Activated naive CD4-positive, alpha-beta T cell (primary cell): ENCODE measurements around the gene GDE1.

Source experiments
- DNase-seq, 4 experiments: peaks; one replicate each; lab custom pipeline; 2025; lab: John Stamatoyannopoulos, UW

GDE1 gene

GRCh38 chr16:19486051-19486450 lies 35.8 kb downstream of the GDE1 start:
- no peak for DNase-seq

- no peak for DNase-seq
These were observed 36.3 kb downstream of the GDE1 start for GRCh38 chr16:19485611-19486010.

- DNase-seq, result no peak
These were observed 37.8 kb downstream of the GDE1 start for GRCh38 chr16:19484096-19484495.

- no peak for DNase-seq
These were observed 39.6 kb downstream of the GDE1 start for GRCh38 chr16:19482291-19482690.

- no peak for DNase-seq
These were observed 40.1 kb downstream of the GDE1 start for GRCh38 chr16:19481769-19482168.

GRCh38 chr16:19481296-19481695 lies 40.6 kb downstream of the GDE1 start:
- no peak for DNase-seq

- DNase-seq, result no peak
These were observed 42.6 kb downstream of the GDE1 start for GRCh38 chr16:19479302-19479721.

- DNase-seq, result no peak
These were observed 43.4 kb downstream of the GDE1 start for GRCh38 chr16:19478505-19478904.

- no peak for DNase-seq
These were observed 47.3 kb downstream of the GDE1 start for GRCh38 chr16:19474617-19475016.

- DNase-seq, result no peak
These were observed 49.4 kb downstream of the GDE1 start for GRCh38 chr16:19472482-19472881.

GRCh38 chr16:19468300-19468699 lies 53.6 kb downstream of the GDE1 start:
- no peak for DNase-seq

- no peak for DNase-seq
These were observed 58.2 kb downstream of the GDE1 start for GRCh38 chr16:19463468-19464315.

- DNase-seq, result no peak
These were observed 61.5 kb downstream of the GDE1 start for GRCh38 chr16:19460397-19460796.

GRCh38 chr16:19458722-19459379 lies 63.0 kb downstream of the GDE1 start:
- DNase-seq, result no peak
